ENCODE measurements around the gene PRICKLE1.

The PRICKLE1 gene

DNA sequence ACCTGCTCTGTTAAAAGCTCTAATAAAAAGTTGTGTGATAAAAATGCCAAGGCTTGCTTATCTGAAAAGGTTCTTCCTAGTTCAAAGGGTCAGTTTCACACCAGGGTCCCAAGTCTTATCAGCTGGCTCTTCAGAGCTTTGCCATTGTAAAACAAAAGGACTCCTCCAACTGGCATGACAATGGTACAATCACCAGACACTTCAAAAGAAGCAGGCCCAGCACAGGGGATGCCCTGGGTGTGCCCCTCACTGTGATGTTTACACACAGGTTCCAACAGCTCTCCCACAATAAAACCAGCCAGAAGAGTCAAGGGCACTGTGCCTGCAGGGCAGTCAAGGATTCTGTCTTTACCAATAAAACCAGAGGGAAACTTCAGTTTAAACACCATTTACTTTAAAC lies 78.7 kb downstream of the PRICKLE1 start:
- no peaks in the 10 kb centered on the region for H3K36me3 ChIP-seq (ENCODE audit: insufficient read depth, low read length)
- H3K4me1 ChIP-seq (ENCODE audit: insufficient read depth, low read length): peaks cover 12% of the 10 kb centered on the region; the same call in 1 of the 2 replicates

DNA sequence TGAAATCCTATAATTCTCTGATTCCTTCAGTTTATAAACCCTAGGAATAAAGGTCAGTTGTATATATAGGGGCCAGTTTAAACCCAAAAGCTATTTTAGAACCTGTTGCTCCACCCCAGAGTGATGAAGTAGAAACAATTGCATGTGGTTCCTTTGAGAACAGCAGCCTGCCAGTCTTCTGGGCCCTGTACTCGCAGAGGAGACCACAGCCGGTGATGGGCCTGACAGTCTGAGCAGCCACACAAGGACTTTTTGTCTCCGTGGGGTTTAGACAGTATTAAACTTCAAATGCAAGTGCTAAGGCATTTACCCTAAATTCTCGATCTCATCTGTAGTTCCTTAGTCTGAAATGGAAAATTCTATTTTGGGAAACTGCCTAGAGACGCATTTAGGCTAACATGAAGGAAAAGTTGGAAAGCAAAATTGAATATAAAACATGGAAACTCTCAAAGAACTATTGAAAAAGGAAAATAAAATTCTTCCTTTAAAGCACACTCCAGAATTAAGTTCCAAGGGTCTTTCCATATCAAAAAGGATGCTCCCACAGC lies 80.6 kb downstream of the PRICKLE1 start:
- Histone ChIP-seq H3K36me3 (ENCODE audit: insufficient read depth, low read length) (no peaks in the 10 kb centered on the region), H3K9ac (ENCODE audit: low read depth, low read length) (no peak overlapping the region), H3K4me1 (ENCODE audit: insufficient read depth, low read length) (peaks cover 12% of the 10 kb centered on the region; the same call in 1 of the 2 replicates), H3K9me3 (ENCODE audit: control insufficient read depth, insufficient read depth, low read length) (no peaks in the 10 kb centered on the region)

More for the DNA sequence above, 78.7 kb downstream of the PRICKLE1 start:
- Histone ChIP-seq H3K9ac (ENCODE audit: low read depth, low read length) (no peak overlapping the region), H3K9me3 (ENCODE audit: control insufficient read depth, insufficient read depth, low read length) (no peaks in the 10 kb centered on the region)

DNA sequence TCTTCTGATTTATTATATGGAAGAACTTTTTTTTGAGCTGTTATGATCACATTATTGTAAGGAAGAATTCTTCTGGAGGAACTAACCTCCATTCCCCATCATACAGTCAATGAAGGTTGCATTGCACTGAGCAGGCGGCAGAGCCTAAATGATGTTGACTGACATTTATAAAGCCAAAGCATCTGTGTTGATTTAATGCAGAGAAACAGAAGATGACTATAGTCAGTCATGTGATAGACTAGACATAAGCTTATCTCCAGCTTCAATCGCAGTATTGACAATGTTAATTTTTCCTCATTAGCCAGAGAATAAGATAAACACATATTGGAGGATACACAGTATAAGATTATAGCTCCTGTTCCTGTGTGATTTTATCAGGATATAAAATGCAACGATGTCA lies 82.0 kb downstream of the PRICKLE1 start:
- no peaks in the 10 kb centered on the region for H3K36me3 ChIP-seq (ENCODE audit: insufficient read depth, low read length)
- no peak overlapping the region for H3K9ac ChIP-seq (ENCODE audit: low read depth, low read length)
- peaks cover 12% of the 10 kb centered on the region; the same call in 1 of the 2 replicates for H3K4me1 ChIP-seq (ENCODE audit: insufficient read depth, low read length)
- no peaks in the 10 kb centered on the region for H3K9me3 ChIP-seq (ENCODE audit: control insufficient read depth, insufficient read depth, low read length)

DNA sequence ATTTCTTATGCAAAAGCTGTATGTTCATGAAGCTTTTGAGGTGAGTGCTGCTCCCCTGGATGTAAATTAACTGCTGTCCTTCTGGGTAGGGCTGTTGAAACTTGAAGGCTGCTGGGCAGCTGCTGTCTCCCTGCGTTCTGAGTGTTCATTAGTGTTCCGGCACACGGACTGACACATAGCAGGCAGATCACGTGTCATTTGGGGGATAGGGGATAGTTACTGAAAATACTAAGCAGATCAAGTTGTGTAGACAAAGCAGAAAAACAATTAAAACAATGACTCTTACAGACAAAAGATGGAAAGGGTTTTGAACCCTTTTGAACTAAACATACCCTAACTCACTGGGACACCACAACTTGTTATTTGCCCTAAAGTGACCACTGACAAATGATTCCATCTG lies 82.5 kb downstream of the PRICKLE1 start:
- peaks cover 12% of the 10 kb centered on the region; the same call in 1 of the 2 replicates for H3K4me1 ChIP-seq (ENCODE audit: insufficient read depth, low read length)
- no peaks in the 10 kb centered on the region for H3K9me3 ChIP-seq (ENCODE audit: control insufficient read depth, insufficient read depth, low read length)
- no peak overlapping the region for H3K9ac ChIP-seq (ENCODE audit: low read depth, low read length)
- no peaks in the 10 kb centered on the region for H3K36me3 ChIP-seq (ENCODE audit: insufficient read depth, low read length)

DNA sequence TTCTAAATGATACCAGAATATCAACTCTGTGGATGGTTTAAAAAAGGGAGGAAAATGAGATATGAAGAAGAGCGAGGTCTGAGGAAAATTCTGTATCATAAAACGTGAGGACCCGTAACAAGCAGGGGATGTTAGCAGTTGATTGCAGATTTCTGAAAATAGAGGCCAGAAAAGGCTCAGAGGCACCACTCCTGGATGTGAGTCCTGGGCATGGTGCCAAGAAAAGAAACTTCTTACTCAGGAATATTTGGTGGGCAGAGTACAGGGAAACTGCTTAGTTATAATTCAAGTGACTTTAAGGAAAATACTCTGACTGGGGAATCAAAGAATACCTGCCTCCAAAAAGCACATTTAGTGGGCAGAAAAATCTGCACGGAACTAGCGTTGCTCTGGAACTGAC lies 85.5 kb downstream of the PRICKLE1 start:
- H3K9me3 ChIP-seq (ENCODE audit: control insufficient read depth, insufficient read depth, low read length): no peaks in the 10 kb centered on the region
- peaks cover 8% of the 10 kb centered on the region; the same call in 1 of the 2 replicates for H3K4me1 ChIP-seq (ENCODE audit: insufficient read depth, low read length)
- no peak overlapping the region for H3K9ac ChIP-seq (ENCODE audit: low read depth, low read length)
- no peaks in the 10 kb centered on the region for H3K36me3 ChIP-seq (ENCODE audit: insufficient read depth, low read length)

DNA sequence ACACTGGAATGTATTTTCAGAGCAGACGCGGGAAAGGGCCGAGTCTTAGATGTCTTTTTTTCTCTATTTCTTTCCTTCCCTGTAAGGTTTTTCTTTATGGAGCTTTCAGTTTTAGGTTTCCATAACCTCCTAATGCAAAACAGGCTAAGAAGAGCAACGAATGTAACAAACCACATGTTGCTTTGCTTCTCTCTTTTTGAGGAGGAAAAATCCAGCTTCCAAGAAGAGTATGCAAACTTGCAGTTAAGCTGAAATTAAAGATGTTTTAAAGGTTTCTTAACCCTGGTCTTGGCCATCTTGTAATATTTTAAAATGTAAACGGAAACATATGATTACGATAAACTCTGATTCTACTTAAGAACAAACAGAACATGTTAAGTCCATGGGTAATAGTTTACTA lies 86.9 kb downstream of the PRICKLE1 start:
- Histone ChIP-seq H3K9ac (ENCODE audit: low read depth, low read length) (no peak overlapping the region), H3K36me3 (ENCODE audit: insufficient read depth, low read length) (no peaks in the 10 kb centered on the region), H3K9me3 (ENCODE audit: control insufficient read depth, insufficient read depth, low read length) (no peaks in the 10 kb centered on the region), H3K4me1 (ENCODE audit: insufficient read depth, low read length) (peaks cover 8% of the 10 kb centered on the region; the same call in 1 of the 2 replicates)

DNA sequence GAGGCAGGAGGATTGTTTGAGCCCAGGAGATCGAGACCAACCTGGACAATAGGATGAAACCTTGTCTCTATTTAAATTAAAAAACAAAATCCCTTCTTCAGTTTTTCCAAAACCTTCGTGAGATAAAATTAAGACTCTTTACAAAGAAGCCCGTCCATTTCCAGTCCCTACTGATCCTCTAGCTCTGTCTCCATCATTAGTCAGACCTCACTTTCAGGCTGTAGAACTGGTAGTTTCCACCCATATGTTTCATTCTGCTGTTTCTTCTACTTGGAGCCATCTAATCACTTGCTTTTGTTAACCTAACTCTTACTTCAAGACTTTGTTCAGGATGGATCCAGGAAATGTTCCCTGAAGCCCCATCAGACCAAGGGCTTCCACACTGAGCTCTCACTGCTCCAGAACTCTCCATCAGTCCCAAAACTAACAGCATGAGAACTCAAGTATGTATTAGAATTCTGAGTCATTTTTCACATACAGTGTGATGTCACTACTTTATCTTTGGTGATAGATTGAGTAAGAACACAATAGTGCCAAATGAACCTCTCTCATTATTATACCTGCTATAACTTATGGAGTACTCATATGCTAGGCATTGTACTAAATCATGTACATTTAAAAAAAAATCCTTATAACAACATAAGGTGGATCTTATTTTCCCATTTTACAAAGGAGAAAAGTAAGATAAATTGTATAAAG lies 90.8 kb downstream of the PRICKLE1 start:
- Histone ChIP-seq H3K9me3 (ENCODE audit: control insufficient read depth, insufficient read depth, low read length) (no peaks in the 10 kb centered on the region), H3K36me3 (ENCODE audit: insufficient read depth, low read length) (no peaks in the 10 kb centered on the region), H3K9ac (ENCODE audit: low read depth, low read length) (no peak overlapping the region), H3K4me1 (ENCODE audit: insufficient read depth, low read length) (no peaks in the 10 kb centered on the region)

DNA sequence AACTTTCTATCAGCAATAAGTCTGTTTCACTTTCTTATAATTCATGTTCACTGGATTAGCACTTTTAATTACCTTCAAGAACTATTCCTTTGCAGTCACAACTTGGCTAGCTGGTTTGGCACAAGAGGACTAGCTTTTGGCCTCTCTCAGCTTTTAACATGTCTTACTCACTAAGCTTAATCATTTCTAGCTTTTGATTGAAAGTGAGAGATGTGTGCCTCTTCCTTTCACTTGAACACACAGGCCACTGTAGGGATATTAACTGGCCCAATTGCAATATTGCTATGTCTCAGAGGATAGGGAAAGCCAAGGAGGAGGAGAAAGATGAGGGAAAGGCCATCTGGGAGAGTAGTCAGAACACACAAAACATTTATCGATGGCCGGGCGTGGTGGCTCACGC lies 92.7 kb downstream of the PRICKLE1 start:
- no peaks in the 10 kb centered on the region for H3K36me3 ChIP-seq (ENCODE audit: insufficient read depth, low read length)
- no peaks in the 10 kb centered on the region for H3K4me1 ChIP-seq (ENCODE audit: insufficient read depth, low read length)
- H3K9me3 ChIP-seq (ENCODE audit: control insufficient read depth, insufficient read depth, low read length): no peaks in the 10 kb centered on the region
- no peak overlapping the region for H3K9ac ChIP-seq (ENCODE audit: low read depth, low read length)

DNA sequence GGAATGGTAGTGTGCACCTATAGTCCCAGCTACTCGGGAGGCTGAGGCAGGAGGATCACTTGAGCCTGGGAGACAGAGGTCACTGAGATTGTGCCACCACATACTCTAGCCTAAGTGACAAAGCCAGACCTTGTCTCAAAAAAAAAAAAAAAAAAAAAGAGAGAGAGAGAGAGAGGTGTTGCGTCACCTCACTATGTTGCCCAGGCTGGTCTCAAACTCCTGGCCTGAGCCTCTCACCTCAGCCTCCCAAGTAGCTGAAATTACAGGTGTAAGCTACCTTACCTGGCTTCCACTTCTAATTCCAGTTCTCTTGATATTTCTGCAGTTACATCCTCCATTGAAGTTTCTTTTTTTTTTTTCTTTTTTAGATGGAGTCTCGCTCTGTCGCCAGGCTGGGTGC lies 94.3 kb downstream of the PRICKLE1 start:
- Histone ChIP-seq H3K4me1 (ENCODE audit: insufficient read depth, low read length) (no peaks in the 10 kb centered on the region), H3K36me3 (ENCODE audit: insufficient read depth, low read length) (no peaks in the 10 kb centered on the region), H3K9ac (ENCODE audit: low read depth, low read length) (no peak overlapping the region), H3K9me3 (ENCODE audit: control insufficient read depth, insufficient read depth, low read length) (no peaks in the 10 kb centered on the region)

DNA sequence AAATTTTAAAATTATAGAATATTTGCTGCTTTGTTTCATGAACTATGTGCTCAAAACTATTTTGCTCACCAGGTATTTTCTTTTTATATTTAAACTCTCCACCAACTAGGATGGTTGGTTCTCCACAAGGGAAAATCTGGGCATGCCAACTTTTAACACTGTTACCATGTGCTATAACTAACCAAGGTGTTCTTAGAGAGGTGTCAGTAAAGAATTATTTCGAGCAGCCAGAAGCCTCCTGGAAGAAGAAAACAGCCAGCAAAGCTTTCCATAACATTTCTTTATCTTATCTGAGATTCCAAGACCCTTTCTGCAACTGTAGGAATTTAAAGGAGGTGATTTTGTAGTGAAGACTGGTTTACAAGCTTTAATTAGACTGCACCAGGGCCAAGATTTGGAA lies 97.3 kb downstream of the PRICKLE1 start:
- H3K36me3 ChIP-seq (ENCODE audit: insufficient read depth, low read length): no peaks in the 10 kb centered on the region
- H3K9me3 ChIP-seq (ENCODE audit: control insufficient read depth, insufficient read depth, low read length): no peaks in the 10 kb centered on the region
- H3K4me1 ChIP-seq (ENCODE audit: insufficient read depth, low read length): peaks cover 1% of the 10 kb centered on the region

DNA sequence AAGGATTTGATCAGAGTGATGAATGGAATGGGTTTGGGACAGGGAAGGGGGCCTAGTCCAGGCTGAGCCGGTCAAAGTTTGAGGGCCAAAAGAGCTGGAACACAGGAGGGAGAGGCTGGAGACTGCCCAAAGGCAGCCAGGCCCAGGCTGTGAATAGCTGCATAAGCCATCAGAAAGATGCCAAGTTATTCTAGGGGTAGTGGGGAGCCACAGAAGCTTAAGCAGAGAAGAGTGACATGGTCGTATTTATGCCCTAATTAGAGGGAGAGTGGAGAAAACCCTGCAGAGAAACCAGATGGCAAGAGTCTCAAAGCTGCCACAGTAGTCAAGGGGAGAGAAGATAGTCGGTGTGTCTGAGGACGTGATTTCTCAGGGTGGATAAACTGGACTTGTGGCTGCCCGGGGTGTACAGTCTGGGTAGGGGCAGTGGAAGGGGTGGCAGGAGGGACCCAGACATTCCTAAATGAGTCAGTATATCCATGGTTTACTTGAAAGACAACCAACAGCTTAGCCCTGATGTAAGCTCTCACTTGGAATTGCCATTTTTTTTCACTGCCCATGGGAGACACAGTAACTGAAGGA lies 99.2 kb downstream of the PRICKLE1 start:
- Histone ChIP-seq H3K9ac (ENCODE audit: low read depth, low read length) (no peak overlapping the region), H3K9me3 (ENCODE audit: control insufficient read depth, insufficient read depth, low read length) (no peaks in the 10 kb centered on the region), H3K4me1 (ENCODE audit: insufficient read depth, low read length) (peaks cover 14% of the 10 kb centered on the region), H3K36me3 (ENCODE audit: insufficient read depth, low read length) (no peaks in the 10 kb centered on the region)

More for the DNA sequence above, 97.3 kb downstream of the PRICKLE1 start:
- H3K9ac ChIP-seq (ENCODE audit: low read depth, low read length): no peak overlapping the region

DNA sequence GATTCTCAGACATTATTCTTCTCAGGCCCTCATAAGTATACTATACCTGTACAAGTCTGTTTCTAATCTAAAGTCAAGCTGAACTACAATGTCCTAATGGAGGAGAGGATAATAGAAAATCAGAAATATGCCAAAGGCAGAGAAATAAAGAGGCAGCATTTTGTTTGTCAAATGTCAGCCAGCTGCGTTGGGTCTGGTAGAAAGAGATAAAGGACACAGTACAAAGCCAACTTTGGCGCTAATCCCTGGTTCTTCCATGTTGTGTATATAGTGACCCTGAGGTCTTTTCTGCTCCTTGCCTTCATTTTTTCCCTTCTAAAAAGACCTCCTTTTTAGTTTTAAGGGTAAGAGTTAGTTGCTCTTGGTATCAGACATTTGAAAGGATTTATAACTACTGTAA lies 103.1 kb downstream of the PRICKLE1 start:
- no peak overlapping the region for H3K9ac ChIP-seq (ENCODE audit: low read depth, low read length)
- no peaks in the 10 kb centered on the region for H3K36me3 ChIP-seq (ENCODE audit: insufficient read depth, low read length)
- H3K9me3 ChIP-seq (ENCODE audit: control insufficient read depth, insufficient read depth, low read length): no peaks in the 10 kb centered on the region
- H3K4me1 ChIP-seq (ENCODE audit: insufficient read depth, low read length): peaks cover 14% of the 10 kb centered on the region

DNA sequence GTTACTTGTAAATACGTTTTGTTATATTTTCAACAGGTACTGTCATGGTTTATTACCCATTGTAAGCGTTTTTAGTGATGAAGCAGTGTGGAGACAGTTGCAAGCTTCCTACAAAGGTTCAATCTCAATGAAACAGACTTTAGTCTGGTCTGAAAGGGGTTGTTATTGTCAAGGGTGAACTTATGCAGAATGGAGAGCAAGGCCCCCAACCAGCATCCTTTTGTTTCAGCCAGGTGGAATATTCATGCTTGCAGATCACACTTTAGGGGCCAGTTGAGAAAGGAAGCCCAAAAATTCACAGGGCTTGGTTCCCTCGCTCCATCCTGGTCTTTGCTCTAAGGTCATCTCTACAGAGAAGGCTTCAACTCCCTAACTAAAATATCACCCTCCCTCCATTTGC lies 103.7 kb downstream of the PRICKLE1 start:
- H3K4me1 ChIP-seq (ENCODE audit: insufficient read depth, low read length): peaks cover 20% of the 10 kb centered on the region
- no peaks in the 10 kb centered on the region for H3K36me3 ChIP-seq (ENCODE audit: insufficient read depth, low read length)
- no peak overlapping the region for H3K9ac ChIP-seq (ENCODE audit: low read depth, low read length)
- no peaks in the 10 kb centered on the region for H3K9me3 ChIP-seq (ENCODE audit: control insufficient read depth, insufficient read depth, low read length)

DNA sequence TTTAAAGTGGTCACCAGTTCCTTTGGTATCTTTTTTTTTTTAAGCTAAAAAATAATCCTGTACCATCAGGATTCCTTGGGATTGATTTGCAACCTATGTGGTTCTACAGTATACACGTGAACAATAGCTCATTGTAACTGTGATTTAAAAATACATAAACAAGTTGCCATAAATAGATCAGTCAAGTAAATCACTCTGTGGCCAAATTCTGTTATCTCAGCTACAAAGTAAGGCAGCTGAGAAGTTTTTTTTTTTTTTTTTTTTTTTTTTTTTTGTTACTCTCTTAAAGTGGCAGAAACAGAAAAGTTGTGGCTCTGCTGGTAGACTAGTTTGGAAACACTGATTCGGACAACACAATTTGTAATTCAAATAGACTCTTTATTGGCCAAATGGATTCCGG lies 104.5 kb downstream of the PRICKLE1 start:
- Histone ChIP-seq H3K9me3 (ENCODE audit: control insufficient read depth, insufficient read depth, low read length) (no peaks in the 10 kb centered on the region), H3K9ac (ENCODE audit: low read depth, low read length) (no peak overlapping the region), H3K4me1 (ENCODE audit: insufficient read depth, low read length) (peaks cover 24% of the 10 kb centered on the region), H3K36me3 (ENCODE audit: insufficient read depth, low read length) (no peaks in the 10 kb centered on the region)

DNA sequence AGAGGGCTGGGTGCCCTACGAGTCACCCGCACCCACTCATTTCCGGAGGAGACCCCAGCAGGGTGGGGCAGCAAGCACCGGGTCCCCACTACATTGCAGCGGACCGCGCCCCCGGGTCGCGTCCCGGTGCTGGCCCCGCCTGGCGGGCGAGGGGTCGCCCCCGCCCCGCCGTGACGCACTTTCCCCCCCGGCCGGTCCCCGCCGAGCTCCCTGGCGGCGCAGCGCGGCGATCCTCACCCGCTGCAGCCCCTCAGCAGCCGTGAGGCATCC lies 106.1 kb downstream of the PRICKLE1 start:
- Histone ChIP-seq H3K9me3 (ENCODE audit: control insufficient read depth, insufficient read depth, low read length) (no peaks in the 10 kb centered on the region), H3K36me3 (ENCODE audit: insufficient read depth, low read length) (no peaks in the 10 kb centered on the region), H3K4me1 (ENCODE audit: insufficient read depth, low read length) (peaks cover 29% of the 10 kb centered on the region), H3K9ac (ENCODE audit: low read depth, low read length) (peak overlapping the region; percentile 81)

Data from ES-I3 (cell line).